Endodermal cell (in vitro differentiated cells): ENCODE data around the gene SRGAP1. TPM values are rescaled to one million over a fixed set of nuclear protein-coding genes. Genes with fewer than 3 reads are reported as not detected.
"Not testable (repeated sequence)": the region's sequence is repeated elsewhere in the genome, so short reads cannot be mapped to it uniquely, and the experiment has no call there.

Experiments used
- DNase-seq: peaks from one replicate; pipeline ENCODE4 v3.0.0-alpha.2; 2017
- H3K27ac ChIP-seq: 2 replicates; pipeline ENCODE4 v1.5.1; 2013; ENCODE audit warnings: mild to moderate bottlenecking, low read depth, low read length, moderate library complexity
- H3K27me3 ChIP-seq: 2 replicates; pipeline ENCODE4 v1.6.1; 2013; ENCODE audit warnings: mild to moderate bottlenecking, low read length, moderate library complexity; ENCODE audit not compliant: insufficient read depth, control insufficient read depth, poor library complexity, severe bottlenecking
- H3K36me3 ChIP-seq: 2 replicates; pipeline ENCODE4 v1.7.0; 2013; ENCODE audit warnings: mild to moderate bottlenecking, low read length, moderate library complexity; ENCODE audit not compliant: control insufficient read depth, insufficient read depth
- H3K4me1 ChIP-seq: one replicate; pipeline ENCODE4 v1.7.0; 2013; ENCODE audit warnings: low read length; ENCODE audit not compliant: control insufficient read depth, insufficient read depth
- H3K4me3 ChIP-seq: 2 replicates; pipeline ENCODE4 v1.5.1; 2013; ENCODE audit warnings: mild to moderate bottlenecking, low read length, moderate library complexity
- H3K9ac ChIP-seq: 2 replicates; pipeline ENCODE4 v1.6.1; 2013; ENCODE audit warnings: mild to moderate bottlenecking, low read length, moderate library complexity; ENCODE audit not compliant: poor library complexity, severe bottlenecking; ENCODE audit errors: extremely low read depth
- H3K9me3 ChIP-seq: 2 replicates; pipeline ENCODE4 v1.6.1; 2013; ENCODE audit warnings: mild to moderate bottlenecking, low read length, moderate library complexity; ENCODE audit not compliant: control insufficient read depth
- H3K27ac Mint-ChIP-seq: 2 replicates; pipeline ENCODE4 v1.8.0; 2020; ENCODE audit warnings: mixed read lengths
- H3K27me3 Mint-ChIP-seq: 2 replicates; pipeline ENCODE4 v1.8.0; 2021; ENCODE audit warnings: mild to moderate bottlenecking, mixed read lengths; ENCODE audit not compliant: insufficient read depth
- H3K36me3 Mint-ChIP-seq: 2 replicates; pipeline ENCODE4 v1.8.0; 2020; ENCODE audit warnings: low read depth, mixed read lengths
- H3K4me1 Mint-ChIP-seq: 2 replicates; pipeline ENCODE4 v1.8.0; 2020; ENCODE audit warnings: mixed read lengths
- H3K4me3 Mint-ChIP-seq: 2 replicates; pipeline ENCODE4 v1.8.0; 2020; ENCODE audit warnings: mild to moderate bottlenecking, moderate library complexity, mixed read lengths
- H3K9me3 Mint-ChIP-seq: 2 replicates; pipeline ENCODE4 v1.8.0; 2020; ENCODE audit warnings: mild to moderate bottlenecking, mixed read lengths
- WGBS, 2 experiments: methylation state at CpG; one replicate each; pipeline versions ENCODE4 v1.1.5 to v1.1.7; 2013; ENCODE audit warnings: missing lambda C conversion rate in 2 of 2, mixed read lengths in 1 of 2; ENCODE audit not compliant: insufficient coverage in 1 of 2, insufficient read length in 1 of 2; 5-methylcytosine and 5-hydroxymethylcytosine counted together
- total RNA-seq, 2 donors: library from RNA; stranded (reverse); fragmentation: NEBNext Ultra II Directional in 1 of 2; extraction: Animal tissue kit (Norgen Biotek cat#: 25700) in 1 of 2; gene quantifications; 2 replicates in 1 of 2; 3 replicates in 1 of 2; pipeline ENCODE4 v1.2.1, GENCODE V29; 2021
- TF ChIP-seq, protein P1 (sequence below): fragments of 200-600 bp; sonication (generic); conservative IDR thresholded peaks from 2 replicates; pipeline ENCODE4 v1.5.0; 2021; ENCODE audit warnings: antibody characterized with exemption, mild to moderate bottlenecking

SRGAP1 gene
- total RNA-seq, 2 donors from 2014 or later, result 10.6 to 13.4 TPM

DNA sequence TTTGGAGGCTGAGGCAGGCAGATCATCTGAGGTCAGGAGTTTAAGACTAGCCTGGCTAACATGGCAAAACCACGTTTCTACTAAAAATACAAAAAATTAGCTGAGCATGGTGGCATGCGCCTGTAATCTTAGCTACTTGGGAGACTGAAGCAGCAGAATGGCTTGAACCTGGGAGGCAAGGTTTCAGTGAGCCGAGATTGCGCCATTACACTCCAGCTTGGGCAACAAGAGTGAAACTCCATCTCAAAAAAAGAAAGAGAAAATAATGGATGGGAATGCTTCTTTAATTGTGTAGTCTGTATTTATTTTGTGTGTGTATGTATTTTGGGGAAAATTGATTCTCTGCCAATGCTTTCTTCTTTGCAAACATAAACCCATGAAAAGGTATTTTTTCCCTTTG lies 32.5 kb downstream of the SRGAP1 start:
- Histone ChIP-seq H3K9me3 (no peaks in the 10 kb centered on the region), H3K4me1 (no peaks in the 10 kb centered on the region), H3K36me3 (no peaks in the 10 kb centered on the region), H3K27ac (no peak overlapping the region), H3K4me3 (no peak overlapping the region), H3K9ac (no peak overlapping the region), H3K27me3 (no peaks in the 10 kb centered on the region)
- Mint-ChIP-seq H3K27ac (no peak overlapping the region), H3K36me3 (peaks cover 2% of the 10 kb centered on the region), H3K4me1 (no peaks in the 10 kb centered on the region), H3K27me3 (no peaks in the 10 kb centered on the region), H3K9me3 (no peaks in the 10 kb centered on the region), H3K4me3 (no peak overlapping the region)
- no peak for DNase-seq
- TF ChIP-seq, protein P1, sequence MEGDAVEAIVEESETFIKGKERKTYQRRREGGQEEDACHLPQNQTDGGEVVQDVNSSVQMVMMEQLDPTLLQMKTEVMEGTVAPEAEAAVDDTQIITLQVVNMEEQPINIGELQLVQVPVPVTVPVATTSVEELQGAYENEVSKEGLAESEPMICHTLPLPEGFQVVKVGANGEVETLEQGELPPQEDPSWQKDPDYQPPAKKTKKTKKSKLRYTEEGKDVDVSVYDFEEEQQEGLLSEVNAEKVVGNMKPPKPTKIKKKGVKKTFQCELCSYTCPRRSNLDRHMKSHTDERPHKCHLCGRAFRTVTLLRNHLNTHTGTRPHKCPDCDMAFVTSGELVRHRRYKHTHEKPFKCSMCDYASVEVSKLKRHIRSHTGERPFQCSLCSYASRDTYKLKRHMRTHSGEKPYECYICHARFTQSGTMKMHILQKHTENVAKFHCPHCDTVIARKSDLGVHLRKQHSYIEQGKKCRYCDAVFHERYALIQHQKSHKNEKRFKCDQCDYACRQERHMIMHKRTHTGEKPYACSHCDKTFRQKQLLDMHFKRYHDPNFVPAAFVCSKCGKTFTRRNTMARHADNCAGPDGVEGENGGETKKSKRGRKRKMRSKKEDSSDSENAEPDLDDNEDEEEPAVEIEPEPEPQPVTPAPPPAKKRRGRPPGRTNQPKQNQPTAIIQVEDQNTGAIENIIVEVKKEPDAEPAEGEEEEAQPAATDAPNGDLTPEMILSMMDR, result no peak
- WGBS, 2 experiments, result 92 to 100% methylated on average over 2 to 4 of the region's 4 CpGs

DNA sequence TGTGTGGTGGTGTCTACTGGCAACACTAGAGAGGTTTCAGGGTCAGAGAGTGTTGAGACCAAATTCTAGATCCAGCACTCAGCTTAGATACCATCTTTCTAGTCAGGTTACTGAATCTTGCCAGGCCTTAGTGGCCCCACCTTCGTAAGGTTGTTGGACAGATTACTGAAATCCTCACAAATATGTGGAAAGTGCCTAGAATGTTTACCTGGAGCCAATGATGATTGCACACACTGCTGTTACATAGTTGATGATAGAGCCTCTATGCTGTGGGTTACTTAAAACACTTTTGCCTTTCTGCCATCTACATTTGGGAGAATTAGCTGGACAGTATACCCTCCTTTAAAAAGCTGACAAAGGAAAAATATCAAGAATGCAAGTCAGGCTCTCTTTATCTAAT lies 33.2 kb downstream of the SRGAP1 start:
- no peak overlapping the region for H3K9ac ChIP-seq
- no peaks in the 10 kb centered on the region for H3K27me3 ChIP-seq
- H3K36me3 ChIP-seq, result no peaks in the 10 kb centered on the region
- Mint-ChIP-seq H3K27ac (no peak overlapping the region), H3K36me3 (peaks cover 2% of the 10 kb centered on the region), H3K9me3 (no peaks in the 10 kb centered on the region), H3K4me3 (no peak overlapping the region), H3K4me1 (no peaks in the 10 kb centered on the region), H3K27me3 (no peaks in the 10 kb centered on the region)
- 80 to 88% methylated on average over 1 of the region's 1 CpG for WGBS, 2 experiments
- H3K9me3 ChIP-seq, result no peaks in the 10 kb centered on the region
- TF ChIP-seq, protein P1, result no peak
- no peak overlapping the region for H3K27ac ChIP-seq
- H3K4me1 ChIP-seq, result no peaks in the 10 kb centered on the region
- DNase-seq, result no peak
- H3K4me3 ChIP-seq, result no peak overlapping the region

DNA sequence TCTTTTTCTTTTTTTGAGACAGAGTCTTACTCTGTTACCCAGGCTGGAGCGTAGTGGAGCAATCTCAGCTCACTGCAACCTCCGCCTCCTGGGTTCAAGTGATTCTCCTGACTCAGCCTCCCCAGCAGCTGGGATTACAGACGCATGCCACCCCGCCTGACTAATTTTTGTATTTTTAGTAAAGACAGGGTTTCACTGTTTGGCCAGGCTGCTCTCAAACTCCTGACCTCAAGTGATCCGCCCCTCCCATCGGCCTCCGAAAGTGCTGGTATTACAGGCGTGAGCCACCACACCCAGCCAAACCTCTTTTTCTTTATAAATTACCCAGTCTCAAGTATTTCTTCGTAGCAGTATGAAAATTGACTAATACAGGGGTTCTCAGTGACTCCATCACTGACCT lies 35.7 kb downstream of the SRGAP1 start:
- H3K27ac Mint-ChIP-seq, H3K4me1 ChIP-seq, H3K9me3 Mint-ChIP-seq, H3K9ac ChIP-seq, H3K27ac ChIP-seq, H3K27me3 ChIP-seq, H3K4me3 Mint-ChIP-seq, H3K9me3 ChIP-seq, H3K36me3 Mint-ChIP-seq, H3K27me3 Mint-ChIP-seq, H3K4me3 ChIP-seq, DNase-seq, H3K36me3 ChIP-seq, H3K4me1 Mint-ChIP-seq: not testable (repeated sequence)
- 95 to 100% methylated on average over 3 to 9 of the region's 9 CpGs for WGBS, 2 experiments

DNA sequence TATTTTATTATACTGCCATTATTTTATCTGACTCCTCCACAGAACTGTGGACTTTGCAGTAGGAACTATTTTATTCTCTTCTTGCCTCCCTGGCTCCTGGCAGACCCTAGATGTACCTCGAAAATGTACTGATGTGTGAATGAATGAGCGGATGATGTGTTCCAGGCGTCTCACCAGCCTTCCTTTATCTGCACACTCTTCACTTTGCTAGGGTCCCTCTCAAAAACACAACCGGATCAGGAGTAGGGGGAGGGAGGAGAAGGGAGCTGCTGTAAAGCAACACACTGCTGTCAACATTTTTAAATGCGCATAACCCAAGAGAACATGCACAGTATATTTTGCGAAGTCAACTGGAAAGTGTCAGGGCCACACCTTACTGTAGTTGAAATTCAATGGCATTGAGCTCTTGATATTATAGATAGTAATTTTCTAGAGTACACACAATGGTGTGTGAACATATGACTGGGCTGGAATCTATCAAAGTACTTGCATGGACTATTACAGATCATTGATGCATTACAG lies 36.3 kb downstream of the SRGAP1 start:
- Histone ChIP-seq H3K36me3 (no peaks in the 10 kb centered on the region), H3K4me1 (no peaks in the 10 kb centered on the region), H3K9me3 (no peaks in the 10 kb centered on the region), H3K27ac (no peak overlapping the region), H3K9ac (no peak overlapping the region), H3K4me3 (no peak overlapping the region), H3K27me3 (no peaks in the 10 kb centered on the region)
- no peaks in the 10 kb centered on the region for H3K27me3 Mint-ChIP-seq
- WGBS, 2 experiments, result 98 to 100% methylated on average over 2 to 6 of the region's 6 CpGs
- H3K4me1 Mint-ChIP-seq, result no peaks in the 10 kb centered on the region
- no peak for DNase-seq
- TF ChIP-seq, protein P1, result no peak
- peaks cover 8% of the 10 kb centered on the region for H3K36me3 Mint-ChIP-seq
- no peak overlapping the region for H3K4me3 Mint-ChIP-seq
- no peak overlapping the region for H3K27ac Mint-ChIP-seq
- no peaks in the 10 kb centered on the region for H3K9me3 Mint-ChIP-seq
